CD4-positive, alpha-beta T cell treated with Interleukin-4 for 4 hours (primary cell): Measurements from ENCODE around the gene TMEM135.

Experiments
- DNase-seq: peaks from one replicate; pipeline ENCODE4 v3.0.0-alpha.2; 2020

TMEM135 gene

DNA sequence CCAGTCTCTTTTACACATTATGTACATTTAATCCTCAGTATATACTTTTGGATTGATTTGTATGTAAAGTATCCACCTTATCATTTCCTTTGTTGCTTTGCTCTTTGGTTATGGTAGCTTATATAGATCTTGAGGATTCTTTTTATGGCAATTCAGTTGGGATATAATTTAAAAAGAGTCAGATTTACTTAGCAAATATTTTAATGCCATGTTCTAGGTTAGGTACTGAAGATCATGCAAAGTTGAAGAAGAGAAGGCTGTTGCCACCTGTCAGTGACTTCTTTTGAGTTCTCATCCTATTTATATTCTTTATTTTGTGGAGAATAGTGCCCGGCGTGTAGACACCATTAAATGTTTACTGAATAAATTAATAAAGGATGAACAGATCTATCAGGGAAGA is 279.7 kb downstream of the TMEM135 start:
- DNase-seq: no peak

DNA sequence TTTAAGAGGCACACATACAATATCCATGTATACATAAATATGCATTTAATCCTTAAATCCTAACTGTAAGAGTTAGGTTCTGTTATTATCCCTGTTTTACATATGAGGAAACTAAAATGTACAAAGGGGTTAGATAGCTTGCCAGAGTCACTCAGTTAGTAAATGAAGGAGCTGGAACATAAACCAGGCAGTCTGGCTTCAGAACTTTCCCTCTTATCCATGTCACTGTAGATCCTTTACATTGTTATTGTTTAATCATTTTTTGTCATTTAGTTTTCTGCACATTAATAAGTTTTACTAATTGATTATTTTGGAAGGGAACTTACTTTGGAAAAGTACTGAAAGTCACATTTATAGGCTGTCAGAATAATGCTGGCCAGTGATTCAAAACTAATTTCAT is 282.4 kb downstream of the TMEM135 start:
- DNase-seq: no peak

DNA sequence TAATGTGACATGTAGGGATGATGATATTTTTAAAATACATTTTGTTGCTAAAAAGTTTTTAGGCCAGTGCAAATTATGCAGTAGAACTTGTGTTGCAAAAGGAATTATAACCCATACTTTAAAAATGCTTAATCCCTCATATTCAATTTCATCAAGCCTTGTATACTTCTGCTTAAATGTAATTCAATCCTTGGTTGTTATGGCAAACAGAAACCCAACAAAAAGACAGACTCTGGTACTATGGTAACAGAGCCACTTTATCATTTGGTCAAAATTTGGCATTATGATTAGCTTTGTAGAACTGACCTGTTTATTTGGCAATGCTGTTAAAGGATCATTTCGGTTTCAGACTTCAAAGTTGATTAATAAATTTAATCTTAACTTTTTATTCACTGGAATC is 284.8 kb downstream of the TMEM135 start:
- DNase-seq: no peak

DNA sequence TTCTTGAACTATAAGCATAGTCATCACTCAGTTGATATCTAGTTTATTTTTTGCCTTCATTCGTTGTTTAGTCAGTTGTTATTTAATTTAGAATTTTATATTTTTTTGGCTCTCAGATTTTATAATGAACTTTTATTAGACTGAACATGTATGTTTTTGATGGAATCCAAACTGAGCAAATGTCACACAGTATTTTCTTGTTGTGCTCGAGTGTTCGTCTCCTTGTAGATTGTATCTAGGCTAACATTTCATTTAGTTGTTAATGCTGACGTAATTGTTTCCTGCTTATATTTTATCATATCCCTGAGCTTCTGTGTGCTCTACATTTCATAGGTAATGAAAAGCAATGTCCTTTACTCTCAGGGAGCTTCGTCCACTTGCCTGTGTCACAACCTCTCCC is 286.2 kb downstream of the TMEM135 start:
- no peak for DNase-seq

DNA sequence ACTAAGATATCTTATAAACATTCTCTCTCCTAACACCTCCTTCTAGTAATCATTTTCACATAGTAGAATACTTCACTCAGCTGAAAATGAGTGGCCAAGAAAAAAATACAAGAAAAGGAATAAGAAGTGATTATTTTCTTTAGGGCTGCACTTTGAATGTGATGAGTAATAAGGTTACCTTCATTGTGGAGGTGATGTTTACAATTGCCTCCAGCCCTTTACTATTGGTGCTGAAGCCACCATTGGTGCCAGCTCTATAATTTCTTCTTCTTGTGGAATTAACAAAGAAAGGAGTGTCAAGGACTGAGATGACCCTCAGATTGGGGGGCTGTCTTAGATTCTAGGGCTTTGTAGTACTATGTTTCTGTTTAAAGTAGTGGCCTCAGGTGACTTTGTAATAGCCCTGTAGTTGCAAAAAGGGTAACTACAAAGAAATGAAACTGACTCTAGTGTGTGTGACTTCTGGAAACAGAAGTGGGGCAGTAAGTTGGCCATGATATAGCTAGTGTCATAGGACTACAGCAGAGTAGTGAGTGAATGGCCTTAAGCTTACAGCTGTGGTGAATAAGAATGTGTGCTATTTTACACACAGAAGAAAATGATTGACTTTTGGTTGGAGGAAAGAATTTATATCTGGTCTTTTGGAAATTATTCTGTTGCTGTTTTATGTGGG is 287.2 kb downstream of the TMEM135 start:
- no peak for DNase-seq

DNA sequence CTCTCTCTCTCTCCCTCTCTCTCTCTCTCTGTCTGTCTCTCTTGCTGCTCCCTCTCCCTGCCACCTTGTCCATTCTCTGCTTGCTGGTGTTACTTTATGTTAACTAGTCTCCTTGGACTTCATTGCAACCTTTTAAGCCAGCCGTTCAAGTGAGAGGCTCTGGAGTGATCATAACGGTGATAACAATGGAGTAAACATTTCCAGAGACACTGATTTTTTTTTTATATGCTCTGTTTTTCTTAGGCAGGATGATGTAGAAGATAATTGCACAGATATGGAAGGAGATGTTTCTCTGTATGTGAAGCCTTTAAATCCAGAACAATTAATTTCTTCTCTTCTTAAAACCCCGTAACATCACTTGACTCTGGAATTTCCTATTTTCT is 287.7 kb downstream of the TMEM135 start:
- DNase-seq: no peak

DNA sequence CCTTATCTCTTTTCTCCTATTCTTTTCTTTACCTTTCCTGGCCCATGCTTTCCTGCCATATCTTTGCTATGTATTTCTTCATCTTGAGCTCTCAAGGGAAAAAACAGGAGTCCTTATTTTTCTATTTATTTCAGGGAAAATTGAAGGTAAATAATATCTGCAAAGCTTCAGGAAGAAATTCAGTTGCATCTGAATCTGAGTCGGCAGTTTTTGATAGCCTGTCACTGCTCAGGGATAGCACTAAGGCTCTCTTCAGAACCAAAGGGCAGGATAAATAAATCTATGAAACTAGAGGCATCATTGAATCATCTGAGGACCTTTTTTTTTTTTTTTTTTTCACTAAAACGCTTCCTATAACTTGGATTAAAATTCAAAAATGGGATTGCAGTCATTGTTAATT is 288.9 kb downstream of the TMEM135 start:
- DNase-seq: no peak

DNA sequence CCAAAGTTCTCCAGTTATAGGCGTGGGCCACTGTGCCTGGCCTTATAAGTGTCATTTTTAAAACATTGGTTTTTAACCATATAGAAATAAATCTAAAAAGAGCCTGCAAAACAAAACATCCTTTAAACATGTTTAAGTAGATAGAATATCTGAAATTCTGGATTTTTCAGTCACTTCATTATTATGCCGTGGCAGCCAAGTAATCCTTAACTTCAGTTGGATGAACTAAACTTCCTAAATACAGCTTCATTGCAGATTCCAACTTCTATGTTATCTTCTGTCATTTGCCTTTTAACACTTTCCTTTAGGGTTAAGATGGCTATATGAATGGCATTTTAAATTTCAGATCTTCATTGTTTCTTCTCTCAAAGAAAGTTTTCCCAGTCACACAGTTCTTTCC is 291.4 kb downstream of the TMEM135 start:
- DNase-seq: no peak

DNA sequence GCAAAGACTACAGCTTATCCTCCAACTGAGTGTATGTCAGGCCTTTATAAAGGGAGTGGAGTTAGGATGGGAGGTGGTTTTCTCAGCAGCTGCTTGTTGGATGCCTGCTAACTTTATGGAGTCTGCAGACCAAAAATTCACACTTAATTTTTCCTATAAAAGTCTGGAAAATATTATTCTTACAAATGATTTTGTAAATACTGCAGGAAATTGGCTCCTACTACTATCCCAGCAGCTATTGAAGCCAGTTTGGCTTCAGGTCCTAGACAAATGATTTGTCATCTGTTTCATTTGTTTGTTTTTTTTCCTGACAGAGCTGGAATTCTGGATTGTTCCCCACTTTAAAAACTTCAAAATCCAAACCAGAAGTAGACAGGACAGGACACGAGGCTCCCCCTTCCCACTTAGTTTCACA is 292.5 kb downstream of the TMEM135 start:
- no peak for DNase-seq

DNA sequence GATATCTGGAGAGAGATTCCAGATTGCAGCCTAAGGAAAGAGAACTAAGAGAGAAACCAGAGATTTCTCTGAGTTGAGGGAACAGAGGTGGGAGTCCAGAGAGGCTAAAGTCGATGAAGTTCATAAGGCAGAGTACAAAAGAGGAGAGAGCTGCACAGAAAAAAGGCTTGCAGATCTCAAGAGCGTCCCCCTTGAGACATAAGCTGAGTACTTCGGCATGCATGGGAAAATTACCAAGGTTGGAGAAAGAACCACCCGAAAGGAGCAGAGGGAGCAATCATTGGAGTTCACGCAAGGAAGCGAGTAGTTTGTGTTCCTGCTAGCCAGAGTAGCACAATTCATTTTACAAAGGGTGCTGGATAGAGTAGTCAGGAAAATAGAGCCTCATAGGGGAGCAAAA is 293.5 kb downstream of the TMEM135 start:
- no peak for DNase-seq

DNA sequence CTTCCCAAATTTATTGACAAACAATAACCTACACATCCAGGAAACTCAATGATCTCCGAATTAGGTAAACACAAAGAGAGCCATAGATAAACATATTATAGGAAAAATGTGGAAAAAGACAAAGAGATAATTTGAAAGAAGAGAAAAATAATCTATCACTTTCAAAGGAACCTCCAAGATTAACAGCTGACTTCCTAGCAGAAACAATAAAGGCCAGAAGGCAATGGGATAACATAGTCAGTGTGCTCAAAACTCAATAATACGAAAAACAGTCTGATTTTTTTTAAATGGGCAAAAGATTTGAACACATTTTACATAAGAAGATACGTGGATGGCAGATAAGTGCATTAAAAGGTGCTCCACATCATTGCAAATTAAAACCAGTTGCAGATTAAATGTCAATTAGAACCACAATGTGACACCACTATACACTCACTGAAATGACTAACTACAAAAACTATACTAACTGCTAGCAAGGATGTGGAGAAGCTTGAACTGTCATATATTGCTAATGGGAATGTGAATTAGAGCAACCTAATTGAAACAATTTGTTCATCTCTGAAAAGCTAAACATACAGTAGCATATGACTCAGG is 300.4 kb downstream of the TMEM135 start:
- DNase-seq: no peak

DNA sequence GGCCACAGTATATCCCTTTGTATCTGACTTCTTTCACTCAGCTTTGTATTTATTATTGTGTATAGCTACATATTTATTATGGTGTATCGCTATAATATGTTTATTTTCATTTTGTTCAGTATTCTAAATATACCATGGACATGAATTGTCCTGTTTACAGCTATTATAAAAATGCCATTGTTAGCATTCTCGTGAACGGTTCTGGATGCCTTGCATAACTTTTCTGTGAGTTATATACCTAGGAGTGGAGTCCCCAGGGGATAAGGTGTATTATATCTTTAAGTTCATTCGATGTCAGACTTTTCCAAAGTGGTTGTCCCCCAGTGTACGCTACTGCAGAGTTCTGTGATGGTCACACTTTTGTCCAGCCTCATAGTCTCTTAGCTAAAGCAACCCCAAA is 301.7 kb downstream of the TMEM135 start:
- DNase-seq: no peak

DNA sequence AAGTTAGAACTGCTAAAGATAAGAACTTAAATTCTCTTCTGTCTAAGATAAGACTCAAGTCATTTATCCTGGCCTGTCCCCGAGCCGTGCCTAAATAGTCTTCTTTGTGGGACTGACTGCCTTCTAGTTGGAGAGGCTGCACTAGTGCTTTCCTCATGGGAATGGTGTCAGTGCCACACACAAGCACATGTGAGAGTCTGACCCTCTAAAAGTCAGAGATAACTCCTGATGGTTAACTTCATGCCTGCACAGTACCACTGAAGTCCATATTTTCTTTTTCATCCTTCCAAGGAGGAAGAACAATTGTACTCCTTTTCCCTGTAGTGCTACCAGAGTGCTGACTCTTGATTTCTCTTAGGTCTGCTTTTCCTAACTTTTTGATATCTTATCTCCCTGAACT is 309.7 kb downstream of the TMEM135 start:
- DNase-seq: no peak

DNA sequence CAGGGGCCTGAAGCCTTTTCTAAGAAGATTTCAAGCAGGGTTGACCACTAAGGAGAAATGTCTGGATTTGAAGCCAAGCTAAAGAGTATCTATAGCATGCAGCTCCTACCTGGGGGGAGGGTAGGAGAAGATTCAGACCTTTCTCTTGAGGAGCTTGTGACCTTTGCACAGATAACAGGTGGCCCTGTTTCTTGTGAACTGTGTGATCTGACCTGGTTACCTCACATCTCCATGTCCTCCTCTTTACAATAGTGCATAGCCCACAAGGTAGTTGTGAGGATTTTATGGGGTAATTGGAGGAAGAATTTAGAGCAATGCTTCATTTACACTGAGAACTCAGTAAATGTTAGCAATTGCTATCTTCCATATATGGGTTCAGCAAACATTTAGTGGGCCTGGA is 310.1 kb downstream of the TMEM135 start:
- DNase-seq: no peak

DNA sequence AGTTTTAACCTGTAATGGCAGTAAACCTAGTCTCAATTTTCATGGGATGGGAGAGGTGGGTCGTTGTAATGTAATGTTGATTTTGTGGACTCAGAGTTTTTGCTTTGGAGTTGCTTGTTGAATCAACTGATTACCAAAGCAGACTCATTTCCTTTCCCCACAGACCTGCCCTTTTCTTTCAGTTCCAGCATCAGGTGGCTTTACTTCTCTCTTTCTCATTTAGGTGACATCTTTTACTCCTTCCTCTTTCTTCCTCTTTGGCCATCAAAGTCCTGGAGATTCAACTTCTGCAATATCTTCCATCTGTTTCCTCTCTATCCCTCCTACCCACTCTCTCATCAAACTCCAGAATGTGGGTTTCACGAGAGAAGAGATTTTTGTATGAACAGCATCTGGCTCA is 313.9 kb downstream of the TMEM135 start:
- no peak for DNase-seq

DNA sequence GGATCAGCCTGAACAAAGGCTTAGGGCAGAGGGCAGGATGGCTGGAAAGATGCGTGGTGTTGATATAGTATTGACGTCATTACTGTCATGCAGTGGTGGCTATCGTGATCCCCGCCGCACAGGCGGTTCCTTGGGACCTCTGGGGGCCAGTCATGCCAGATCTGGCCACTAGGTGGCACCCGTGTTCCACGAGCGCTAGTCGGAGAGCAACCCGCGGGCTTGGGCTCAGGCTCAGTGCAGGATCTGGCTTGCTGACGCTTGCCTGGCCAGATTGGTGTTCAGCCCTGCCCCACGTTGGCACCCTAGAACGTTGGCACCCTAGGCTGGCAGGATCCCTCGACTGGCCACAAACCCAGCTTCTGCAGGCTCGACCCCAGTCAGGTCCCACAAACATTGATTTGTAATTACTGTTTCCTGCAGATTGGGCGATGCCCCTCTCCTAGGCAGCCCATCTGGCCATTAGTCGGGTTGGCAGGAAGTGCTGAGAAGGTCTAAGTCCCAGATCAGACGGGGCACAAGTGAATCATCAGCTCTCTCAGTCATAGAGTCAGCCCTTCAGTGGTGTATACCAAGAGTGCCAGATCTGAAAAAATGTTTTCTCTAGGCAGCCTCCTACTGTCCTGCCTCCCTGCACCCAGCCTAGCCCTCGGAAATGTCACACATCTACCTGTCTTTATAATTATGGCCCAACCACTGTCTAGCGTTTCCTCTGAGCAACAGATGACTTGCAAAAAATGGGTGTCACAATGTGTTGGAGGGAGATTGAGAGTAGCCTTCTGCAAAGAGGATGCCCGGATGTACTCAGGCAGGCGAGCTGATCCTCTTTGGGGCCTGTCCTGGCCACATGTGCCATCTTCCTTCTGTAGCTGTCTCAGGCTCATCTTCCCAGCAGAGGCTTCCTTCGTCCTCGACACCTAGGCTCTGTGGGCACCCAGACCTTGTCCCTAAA is 315.3 kb downstream of the TMEM135 start:
- peak; percentile 66 for DNase-seq

DNA sequence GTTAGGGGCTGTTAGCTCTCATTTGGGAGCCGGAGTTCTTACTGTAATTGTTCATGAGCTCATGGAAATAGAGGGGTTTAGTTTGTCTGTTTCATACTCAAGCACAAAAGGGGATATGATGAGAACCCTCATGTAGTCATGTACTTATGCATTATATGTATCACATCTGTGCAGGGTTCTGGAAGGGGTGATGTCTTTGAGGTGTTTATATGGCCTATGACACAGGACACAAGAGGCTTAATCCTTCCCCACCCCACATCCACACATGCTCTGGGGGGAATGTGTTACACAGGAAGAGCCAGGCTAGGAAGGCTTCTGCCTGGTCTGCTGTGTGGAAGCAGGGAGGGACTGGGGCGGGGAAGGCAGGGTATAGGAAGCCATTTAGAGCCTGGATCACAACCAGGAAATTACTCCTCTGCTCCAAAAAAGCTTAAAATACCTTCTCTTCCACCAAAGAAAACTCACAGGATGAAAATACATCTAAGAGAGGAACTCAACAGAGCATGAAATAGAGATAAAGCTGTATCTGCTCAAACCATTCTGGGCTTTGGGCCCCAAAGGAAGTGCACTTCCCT is 316.1 kb downstream of the TMEM135 start:
- no peak for DNase-seq

DNA sequence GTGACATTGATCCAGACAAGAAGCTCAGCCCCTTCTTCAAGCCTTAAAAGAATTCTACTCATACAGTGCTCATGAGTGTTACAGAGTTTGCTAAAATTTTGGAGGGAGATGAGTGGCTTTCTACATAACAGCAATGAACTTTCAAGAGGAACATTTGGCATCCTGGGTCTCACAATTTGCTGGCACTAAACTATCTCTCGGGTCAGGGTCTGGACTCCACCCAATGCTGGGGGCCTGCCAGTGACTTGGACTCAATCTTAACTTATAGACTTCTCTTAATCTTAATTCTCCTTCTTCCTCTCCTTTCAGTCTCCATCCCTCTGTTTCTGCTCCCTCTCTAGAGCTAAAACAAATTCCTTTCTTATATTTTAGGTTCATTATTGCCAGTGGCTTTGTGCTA is 317.9 kb downstream of the TMEM135 start:
- no peak for DNase-seq

DNA sequence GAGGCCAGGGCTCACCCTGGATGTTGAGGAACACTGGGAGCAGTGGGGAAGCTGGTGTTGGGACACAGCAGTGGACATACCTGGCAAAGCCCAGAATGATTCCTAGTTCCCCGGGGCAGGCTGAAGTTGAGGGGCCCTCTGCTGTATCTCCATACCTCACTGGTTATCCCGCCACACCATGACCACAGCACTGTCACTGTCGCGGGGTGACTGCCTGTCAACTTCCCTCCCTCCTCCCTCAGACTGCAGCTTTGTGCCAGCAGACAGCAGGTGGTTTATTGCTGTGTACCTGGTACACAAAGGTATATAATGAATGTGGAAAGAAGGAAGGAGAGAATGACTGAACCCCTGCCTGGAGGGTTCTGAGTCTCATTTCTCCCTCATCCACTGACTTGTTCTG is 318.7 kb downstream of the TMEM135 start:
- no peak for DNase-seq

DNA sequence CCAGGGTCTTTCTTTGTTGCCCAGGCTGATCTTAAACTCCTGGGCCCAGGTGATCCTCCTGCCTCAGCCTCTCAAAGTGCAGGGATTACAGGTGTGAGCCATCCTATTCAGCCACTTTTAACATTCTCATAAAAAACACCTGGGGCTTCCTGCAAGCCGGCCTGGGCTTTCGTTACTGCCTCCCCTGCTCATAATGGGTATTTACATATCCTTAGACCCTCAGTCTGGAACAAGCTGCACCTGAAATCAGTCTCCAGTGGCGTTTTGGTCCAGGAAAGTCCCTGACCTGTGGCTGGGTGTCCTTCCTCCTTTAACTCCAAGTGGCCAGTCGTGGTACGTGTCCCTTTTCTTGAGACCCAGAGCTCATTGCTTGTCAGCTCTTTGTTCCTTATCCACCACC is 320.7 kb downstream of the TMEM135 start:
- no peak for DNase-seq

DNA sequence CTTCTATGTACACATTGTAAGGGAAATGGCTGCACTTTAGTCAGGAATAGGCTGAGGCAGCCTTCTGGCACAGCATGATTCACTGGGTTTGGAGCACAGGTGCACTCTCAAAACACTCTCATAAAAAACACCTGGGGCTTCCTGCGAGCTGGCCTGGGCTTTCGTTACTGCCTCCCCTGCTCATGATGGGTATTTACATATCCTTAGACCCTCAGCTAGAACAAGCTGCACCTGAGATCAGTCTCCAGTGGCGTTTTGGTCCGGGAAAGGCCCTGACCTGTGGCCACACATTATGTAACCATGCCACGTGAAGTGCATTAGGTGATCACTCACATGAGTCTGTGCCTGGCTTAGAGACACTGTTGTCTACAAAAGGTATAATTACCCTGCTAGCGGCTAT is 321.7 kb downstream of the TMEM135 start:
- DNase-seq: no peak

DNA sequence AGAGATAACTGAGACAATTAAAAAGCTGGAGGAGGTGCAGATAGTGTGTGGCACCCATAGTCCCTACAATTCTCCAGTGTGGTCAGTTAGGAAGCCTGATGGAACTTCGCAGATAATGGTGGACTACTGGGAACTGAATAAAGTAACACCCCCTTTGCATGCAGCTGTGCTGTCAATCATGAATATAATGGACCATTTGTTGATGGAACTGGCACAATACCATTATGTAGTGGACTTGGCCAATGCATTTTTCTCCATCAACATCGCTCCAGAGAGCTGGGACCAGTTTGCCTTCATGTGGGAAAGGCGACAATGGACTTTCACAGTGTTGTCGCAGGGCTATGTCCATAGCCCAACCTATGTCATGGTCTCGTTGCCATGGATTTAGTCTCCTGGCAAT is 324.2 kb downstream of the TMEM135 start:
- no peak for DNase-seq

DNA sequence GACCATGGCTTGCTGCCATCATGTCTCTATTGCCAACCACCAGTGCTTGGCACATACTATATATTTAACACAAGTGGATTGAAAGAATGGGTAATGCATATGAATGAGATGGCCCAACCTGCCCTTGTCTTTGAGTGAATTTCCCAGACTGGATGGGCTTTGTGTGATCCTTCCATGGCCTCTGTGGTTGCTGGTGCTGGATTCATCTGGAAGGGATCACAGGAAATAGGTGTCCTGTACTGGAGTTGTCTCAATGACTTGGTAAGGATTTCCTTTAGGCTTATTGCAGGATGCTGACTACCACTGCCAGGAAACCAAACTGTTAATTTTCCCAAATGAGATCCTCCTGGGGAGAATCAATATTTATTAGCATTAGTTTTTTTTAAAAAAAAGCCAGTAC is 328.6 kb downstream of the TMEM135 start:
- no peak for DNase-seq
